Activated CD4-positive, CD25-positive, alpha-beta regulatory T cell treated with anti-CD3 and anti-CD28 coated beads, Interleukin-2, amount 50 U/mL, for 16 hours (primary cell): Measurements from ENCODE around the gene ZBTB37.
"Not testable (repeated sequence)": the region's sequence is repeated elsewhere in the genome, so short reads cannot be mapped to it uniquely, and the experiment has no call there.

Experiments used
- DNase-seq: peaks from one replicate; pipeline ENCODE4 v3.0.0-alpha.2; 2020; ENCODE audit warnings: low read depth, low spot score

Gene ZBTB37

DNA sequence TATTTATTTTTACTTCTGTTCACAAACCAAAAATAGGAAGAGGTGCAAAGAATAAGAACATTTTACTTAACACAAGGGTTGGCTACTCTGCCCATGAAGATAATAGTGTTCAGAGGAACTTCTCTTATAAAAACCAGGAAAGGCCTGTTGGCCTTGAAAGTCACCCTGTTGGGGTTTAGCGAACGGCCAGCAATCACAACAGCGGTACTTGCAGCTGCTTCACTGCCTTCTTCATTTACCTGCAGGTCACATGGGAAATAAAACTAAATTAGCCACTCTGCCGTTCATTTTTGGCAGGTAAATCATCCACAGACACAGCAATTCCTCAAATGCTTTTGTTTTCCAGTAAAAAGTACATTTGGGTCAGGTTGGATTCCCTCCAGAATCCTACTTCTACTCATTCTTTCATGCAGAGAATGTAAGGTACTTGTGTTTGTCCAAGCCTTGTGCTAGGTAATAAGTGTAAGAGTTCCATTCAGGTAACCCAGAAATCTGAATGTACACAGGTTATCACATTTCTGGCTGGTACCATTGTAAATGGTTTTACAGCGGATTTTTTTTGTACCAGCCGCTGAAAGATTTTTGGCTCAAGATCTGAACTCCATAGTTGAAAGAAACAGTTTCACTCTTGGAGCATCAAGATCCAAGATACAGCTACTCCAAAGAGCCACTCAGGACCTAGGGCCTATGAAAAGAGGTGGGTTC, 35.8 kb downstream of the ZBTB37 start:
- DNase-seq = no peak

DNA sequence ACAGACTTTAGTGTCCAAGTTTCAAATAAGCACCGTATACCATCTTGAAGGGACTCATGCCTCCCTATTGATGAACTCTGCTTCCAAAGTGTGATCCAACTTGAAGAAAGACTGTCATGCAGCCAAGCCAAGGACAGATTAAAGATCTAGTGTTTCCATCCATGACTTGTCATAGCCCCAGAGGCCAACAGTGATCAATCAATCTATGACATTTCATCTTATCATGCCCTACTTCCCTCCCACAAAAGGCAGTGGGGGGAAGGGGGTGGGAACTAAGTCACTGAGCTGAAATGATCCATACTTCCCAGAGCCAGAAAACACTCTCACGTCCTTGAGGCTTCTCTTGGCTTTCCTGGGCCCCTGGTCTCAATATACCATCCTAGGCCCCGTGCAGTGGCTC, 44.9 kb downstream of the ZBTB37 start:
- DNase-seq = no peak

DNA sequence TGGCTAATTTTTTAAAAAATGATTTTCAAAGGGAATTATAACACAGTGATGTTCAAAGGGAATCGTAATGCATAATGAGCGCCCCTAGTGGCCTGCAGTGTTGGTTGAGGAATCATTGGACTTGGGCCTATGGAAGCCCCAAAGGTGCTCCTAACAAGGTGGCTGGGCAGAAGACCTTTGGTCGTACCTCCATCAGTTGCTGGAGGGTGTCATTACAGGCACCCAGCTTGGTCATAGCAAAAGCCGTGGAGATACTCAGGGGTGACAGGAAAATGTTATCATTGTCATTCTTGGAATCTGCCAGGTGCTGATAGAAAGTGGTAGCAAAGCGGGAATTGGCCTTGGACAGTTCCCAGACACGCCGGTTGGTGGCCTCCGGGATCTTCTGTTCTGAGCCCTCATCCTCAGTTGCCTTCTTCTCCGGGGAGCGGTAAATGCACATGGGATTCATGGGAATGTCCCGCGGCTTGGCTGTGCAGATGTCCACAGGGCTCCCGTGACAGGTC, 46.2 kb downstream of the ZBTB37 start:
- DNase-seq = no peak

- no peak for DNase-seq
Observed at GRCh38 chr1:173915596-173915995, 47.4 kb downstream of the ZBTB37 start.

DNA sequence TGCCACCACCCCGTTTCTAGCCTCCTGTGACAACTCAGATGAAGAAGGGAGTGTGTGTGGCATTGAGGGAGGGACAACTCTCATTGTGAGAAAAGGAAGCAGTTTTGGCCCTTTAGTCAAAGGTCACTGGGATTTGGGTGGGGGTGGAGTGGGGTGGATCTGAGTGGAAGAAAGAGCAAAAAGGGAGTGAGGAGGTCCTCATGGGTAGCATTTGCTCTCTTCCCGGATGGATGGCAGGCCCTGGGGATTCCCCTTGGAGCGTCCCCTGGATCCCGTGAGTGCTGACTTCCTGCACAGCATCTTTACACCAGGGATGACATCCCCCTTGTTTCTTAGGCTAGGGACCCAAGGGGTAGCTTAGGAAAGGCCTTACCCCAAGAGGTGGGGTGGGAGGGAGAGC, 48.5 kb downstream of the ZBTB37 start:
- no peak for DNase-seq

DNA sequence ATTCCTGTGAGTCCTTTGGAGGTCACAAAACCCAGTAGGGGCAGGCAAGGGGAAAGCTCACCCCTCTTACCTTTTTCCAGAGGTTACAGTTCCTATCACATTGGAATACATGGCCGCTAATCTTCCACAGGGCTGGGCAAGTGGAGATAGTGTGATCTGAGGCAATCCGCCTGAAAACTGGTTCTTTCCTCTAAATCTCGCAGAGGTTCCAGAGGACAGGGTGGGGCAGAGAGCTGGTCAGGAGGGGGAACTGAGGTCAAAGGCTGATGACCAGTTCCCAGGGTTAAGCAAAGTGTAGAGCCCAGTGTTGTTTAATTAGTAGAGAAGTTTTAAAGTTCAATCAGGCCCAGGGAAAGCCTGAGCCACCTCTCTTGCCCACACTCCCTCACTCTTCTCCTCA, 49.0 kb downstream of the ZBTB37 start, which contains the start of gene SERPINC1:
Gene SERPINC1, minus strand, starts transcription at position 179 of the 400 bp plus-strand sequence. Its CDS starts 68 bp downstream, at position 111.
- no peak for DNase-seq

GRCh38 chr1:173917635-173918493, 49.7 kb downstream of the ZBTB37 start:
- no peak for DNase-seq

DNA sequence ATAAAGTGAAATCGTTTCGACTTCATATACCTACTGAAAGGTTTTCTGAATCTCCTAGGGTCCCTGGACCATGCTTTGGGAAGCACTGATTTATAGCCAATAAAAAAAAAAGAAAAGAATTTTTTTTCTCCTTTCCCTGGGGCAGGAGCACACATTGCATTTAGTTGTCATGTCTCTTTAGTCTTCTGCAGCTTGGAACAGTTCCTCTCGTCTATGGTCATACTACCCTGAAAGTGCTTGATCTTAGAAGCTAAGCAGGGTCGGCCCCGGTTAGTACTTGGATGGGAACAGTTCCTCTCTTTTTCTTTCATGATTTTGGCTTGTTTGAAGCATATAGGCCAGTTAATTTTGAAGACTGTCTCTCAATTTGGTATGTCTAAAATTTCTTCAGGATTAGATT, 52.7 kb downstream of the ZBTB37 start:
- DNase-seq = no peak

DNA sequence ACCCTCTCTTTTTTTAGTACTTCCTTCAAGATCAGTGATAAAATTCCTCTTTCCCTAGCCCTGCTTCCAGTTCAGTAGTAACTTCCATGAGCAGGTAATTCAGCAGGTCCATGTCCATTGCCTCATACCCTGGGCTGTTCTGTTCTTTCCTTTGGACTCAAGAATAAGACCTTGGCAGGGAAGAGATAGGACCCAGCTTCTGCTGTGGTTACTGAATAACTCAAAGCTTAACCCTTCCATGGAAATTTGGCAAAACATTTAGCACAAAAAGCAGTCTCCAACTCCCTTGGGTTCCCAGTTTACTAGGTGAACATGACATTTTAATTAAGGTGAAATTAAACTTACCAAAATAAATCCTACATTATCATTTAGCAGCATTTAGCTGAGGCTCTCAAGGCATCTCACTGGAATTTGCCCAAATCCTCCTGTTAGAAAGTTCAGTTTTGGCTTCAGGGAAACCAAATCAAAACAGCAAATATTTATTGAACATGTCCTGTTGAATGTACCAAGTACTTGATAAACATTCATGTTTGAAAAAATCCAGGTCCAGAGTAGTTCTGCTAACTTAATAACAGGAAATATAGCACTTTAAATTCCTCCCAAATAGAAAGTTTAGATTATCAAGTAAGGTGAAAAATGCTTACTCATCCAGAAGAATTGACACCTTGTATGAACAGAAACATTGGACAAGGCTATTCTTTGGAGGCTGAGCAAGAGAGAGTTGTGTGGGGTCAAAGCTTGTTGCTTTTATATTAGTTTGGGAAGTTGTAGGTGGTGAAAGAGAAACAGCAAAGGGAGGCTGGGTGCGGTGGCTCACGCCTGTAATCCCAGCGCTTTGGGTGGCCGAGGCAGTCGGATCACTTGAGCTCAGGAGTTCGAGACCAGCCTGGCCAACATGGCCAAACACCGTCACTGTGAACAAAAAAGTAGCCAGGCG, 57.4 kb downstream of the ZBTB37 start:
- DNase-seq = no peak

- not testable (repeated sequence) for DNase-seq
Observed at GRCh38 chr1:173930541-173930940, 62.4 kb downstream of the ZBTB37 start.

DNA sequence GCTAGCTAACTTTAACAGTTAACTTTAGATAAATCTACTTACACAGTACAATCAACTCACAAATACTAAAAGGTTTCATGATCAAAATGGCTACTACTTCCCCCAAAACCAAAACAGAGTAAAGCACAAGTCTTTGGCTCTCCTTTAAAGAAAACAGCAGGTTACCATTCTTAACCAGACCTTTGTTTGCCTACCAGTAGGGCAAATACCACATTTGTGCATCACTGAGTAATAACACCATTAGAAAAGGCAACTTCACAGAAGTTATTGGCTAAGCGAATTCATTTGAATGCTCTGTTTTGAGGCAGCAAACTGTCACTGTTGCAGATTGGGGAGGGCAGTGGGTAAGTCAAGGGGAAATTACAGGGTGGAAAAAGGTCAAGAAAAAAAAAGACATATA, 66.3 kb downstream of the ZBTB37 start:
- no peak for DNase-seq

DNA sequence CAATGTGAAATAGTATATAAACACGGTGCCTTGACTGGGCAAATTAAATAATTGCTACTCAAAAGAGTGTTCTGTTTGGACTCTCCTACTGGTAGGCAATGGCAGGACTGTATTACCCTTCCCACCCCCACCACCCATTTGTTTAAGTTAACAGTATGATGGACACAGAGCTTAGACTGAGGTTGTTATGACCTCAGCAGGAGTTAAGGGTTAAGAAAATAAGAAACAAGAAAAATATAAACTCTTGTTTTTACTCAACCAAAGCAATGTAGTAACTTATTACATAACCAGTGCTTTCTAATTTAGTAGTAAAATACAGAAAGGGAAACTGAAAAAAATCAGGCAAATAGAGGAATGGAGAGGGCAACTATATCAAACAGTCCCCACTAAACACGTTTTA, 68.9 kb downstream of the ZBTB37 start:
- DNase-seq = no peak

DNA sequence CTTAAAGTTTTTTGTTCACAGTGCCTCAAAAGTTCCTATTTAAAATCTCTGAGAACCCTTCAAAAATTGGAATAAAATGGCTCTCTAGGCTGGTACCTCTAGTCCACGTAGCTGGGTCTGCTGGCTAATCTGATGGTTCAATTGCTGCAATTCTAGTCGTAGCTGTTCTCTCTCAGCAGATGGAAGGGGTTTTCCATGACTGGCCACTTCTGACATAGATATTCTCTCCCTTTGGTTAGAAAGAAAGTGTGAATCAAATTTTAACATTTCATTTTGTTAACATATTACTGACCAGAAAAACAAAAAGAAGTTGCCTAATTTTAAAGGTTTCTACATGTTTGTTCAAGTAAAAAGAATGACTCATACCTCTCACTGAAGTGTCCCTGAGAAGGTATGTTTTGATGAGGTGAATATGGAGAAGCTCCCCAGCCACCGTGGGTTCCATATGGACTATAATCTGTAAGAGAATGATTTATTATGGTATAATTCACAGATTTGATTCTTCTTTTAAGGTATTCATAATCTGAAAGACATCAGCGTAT, 78.3 kb downstream of the ZBTB37 start:
- DNase-seq = no peak

DNA sequence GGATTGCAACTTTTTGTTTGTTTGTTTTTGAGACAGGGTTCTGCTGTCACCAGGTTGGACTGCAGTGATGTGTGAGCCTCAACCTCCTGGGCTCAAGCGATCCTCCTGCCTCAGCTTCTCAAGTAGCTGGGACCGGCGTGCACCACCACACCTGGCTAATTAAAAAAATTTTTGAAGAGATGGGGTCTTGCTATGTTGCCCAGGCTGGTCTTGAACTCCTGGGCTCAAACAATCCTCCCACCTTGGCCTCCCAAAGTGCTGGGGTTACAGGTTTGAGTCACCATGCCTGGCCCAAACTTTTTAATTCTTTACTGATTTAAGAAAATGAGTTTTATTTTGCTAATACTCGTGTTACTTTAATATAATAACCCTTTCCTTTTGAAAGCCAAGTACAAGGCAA, 80.4 kb downstream of the ZBTB37 start:
- no peak for DNase-seq
